HG03442 (cell line): ENCODE results near the gene TAAR6.
"Not testable (repeated sequence)": the region's sequence is repeated elsewhere in the genome, so short reads cannot be mapped to it uniquely, and the experiment has no call there.

Experiments used
- ATAC-seq: cut with Tn5 transposase; IDR thresholded peaks from one replicate; pipeline ENCODE4 v1.9.1; 2021; ENCODE audit warnings: mild to moderate bottlenecking, moderate library complexity; ENCODE audit not compliant: unreplicated experiment

TAAR6 gene

GRCh38 chr6:132589454-132589853 is 19.3 kb downstream of the TAAR6 start, which contains the start of gene TAAR5:
Gene TAAR5 (minus strand): TSS chr6:132589741. CDS start chr6:132589686, 55 bp downstream.
- no peak for ATAC-seq

GRCh38 chr6:132590362-132590761 is 20.2 kb downstream of the TAAR6 start:
- no peak for ATAC-seq

GRCh38 chr6:132592855-132593254 is 22.7 kb downstream of the TAAR6 start:
- no peak for ATAC-seq

- no peak for ATAC-seq
Observed at GRCh38 chr6:132596201-132596600, 26.1 kb downstream of the TAAR6 start.

- peak; percentile 88 for ATAC-seq
Observed at GRCh38 chr6:132598473-132598872, 28.4 kb downstream of the TAAR6 start.

- ATAC-seq, result not testable (repeated sequence)
Observed at GRCh38 chr6:132600900-132601299, 30.8 kb downstream of the TAAR6 start.

GRCh38 chr6:132604635-132605152 is 34.6 kb downstream of the TAAR6 start:
- no peak for ATAC-seq

- ATAC-seq, result no peak
Observed at GRCh38 chr6:132607544-132608233, 37.6 kb downstream of the TAAR6 start.

GRCh38 chr6:132611616-132612015 is 41.5 kb downstream of the TAAR6 start:
- ATAC-seq, result no peak

- no peak for ATAC-seq
Observed at GRCh38 chr6:132612449-132613108, 42.5 kb downstream of the TAAR6 start.

- ATAC-seq, result no peak
Observed at GRCh38 chr6:132614554-132614953, 44.4 kb downstream of the TAAR6 start.

- no peak for ATAC-seq
Observed at GRCh38 chr6:132616677-132617076, 46.6 kb downstream of the TAAR6 start.
